ENCODE measurements around the gene SNX1.
"Not testable (repeated sequence)": the region's sequence is repeated elsewhere in the genome, so short reads cannot be mapped to it uniquely, and the experiment has no call there.

SNX1 gene

GRCh38 chr15:64073496-64073895 is 22.3 kb upstream of the SNX1 start:
- DNase-seq, result not testable (repeated sequence)

- DNase-seq, result no peak
These were observed 13.0 kb upstream of the SNX1 start for GRCh38 chr15:64082757-64083156.

GRCh38 chr15:64089543-64090280 is 6.1 kb upstream of the SNX1 start:
- DNase-seq, result no peak

- DNase-seq, result no peak
These were observed 5.3 kb upstream of the SNX1 start for GRCh38 chr15:64090527-64090926.

GRCh38 chr15:64092075-64092820 is 3.5 kb upstream of the SNX1 start:
- no peak for DNase-seq

- peak; percentile 9 for DNase-seq
These were observed 2.7 kb upstream of the SNX1 start for GRCh38 chr15:64092864-64093626.

- peak; percentile 99 for DNase-seq
These were observed 2.0 kb upstream of the SNX1 start, which contains the start of gene CIAO2A for GRCh38 chr15:64093627-64094417. Gene CIAO2A, minus strand, starts transcription at chr15:64093838. Its CDS starts 70 bp downstream, at chr15:64093768.

GRCh38 chr15:64095431-64095794 is 369 bp upstream of the SNX1 start:
- no peak for DNase-seq

GRCh38 chr15:64096668-64097384 is 1.0 kb downstream of the SNX1 start:
- DNase-seq, result peak; percentile 25

- no peak for DNase-seq
These were observed 3.6 kb downstream of the SNX1 start for GRCh38 chr15:64099379-64099778.

GRCh38 chr15:64100958-64101357 is 5.2 kb downstream of the SNX1 start:
- DNase-seq, result no peak

- DNase-seq, result no peak
These were observed 6.7 kb downstream of the SNX1 start for GRCh38 chr15:64102497-64102896.

GRCh38 chr15:64105113-64105704 is 9.4 kb downstream of the SNX1 start:
- no peak for DNase-seq

GRCh38 chr15:64107337-64107736 is 11.6 kb downstream of the SNX1 start:
- DNase-seq, result no peak

- DNase-seq, result not testable (repeated sequence)
These were observed 14.4 kb downstream of the SNX1 start for GRCh38 chr15:64110108-64110701.

- DNase-seq, result no peak
These were observed 15.3 kb downstream of the SNX1 start for GRCh38 chr15:64110950-64111678.

- DNase-seq, result no peak
These were observed 15.9 kb downstream of the SNX1 start for GRCh38 chr15:64111679-64112050.

- no peak for DNase-seq
These were observed 16.4 kb downstream of the SNX1 start for GRCh38 chr15:64112073-64112772.

- peak; percentile 49 for DNase-seq
These were observed 17.1 kb downstream of the SNX1 start for GRCh38 chr15:64112904-64113303.

Measured in kidney glomerular epithelial cell (primary cell).